KMS-11 (cell line): ENCODE data around the gene KIRREL1.

Experiments
- H2AFZ ChIP-seq: fragments of 200-600 bp; sonication (generic); 2 replicates; pipeline ENCODE4 v1.6.1; 2016; ENCODE audit warnings: antibody characterized with exemption, mixed run types, low read depth
- H3K27ac ChIP-seq: fragments of 200-600 bp; sonication (generic); 2 replicates; pipeline ENCODE4 v1.6.1; 2016; ENCODE audit warnings: mild to moderate bottlenecking, mixed run types
- H3K27me3 ChIP-seq: fragments of 200-600 bp; sonication (generic); 2 replicates; pipeline ENCODE4 v1.6.1; 2017; ENCODE audit warnings: mild to moderate bottlenecking, low read depth, mixed run types, moderate library complexity; ENCODE audit not compliant: insufficient read depth
- H3K36me3 ChIP-seq: fragments of 200-600 bp; sonication (generic); 2 replicates; pipeline ENCODE4 v1.6.1; 2017; ENCODE audit warnings: mild to moderate bottlenecking, mixed run types; ENCODE audit not compliant: insufficient read depth
- H3K4me1 ChIP-seq: fragments of 200-600 bp; sonication (generic); 2 replicates; pipeline ENCODE4 v1.6.1; 2016; ENCODE audit warnings: mild to moderate bottlenecking, low read depth, mixed run types; ENCODE audit not compliant: poor library complexity, severe bottlenecking
- H3K4me2 ChIP-seq: fragments of 200-600 bp; sonication (generic); 2 replicates; pipeline ENCODE4 v1.7.0; 2016; ENCODE audit warnings: mild to moderate bottlenecking, mixed run types
- H3K4me3 ChIP-seq: fragments of 200-600 bp; sonication (generic); IDR thresholded peaks from 2 replicates; pipeline ENCODE4 v1.6.1; 2017; ENCODE audit warnings: low read depth, low read length, mixed read lengths; ENCODE audit not compliant: insufficient read depth
- H3K79me2 ChIP-seq: fragments of 200-600 bp; sonication (generic); 2 replicates; pipeline ENCODE4 v1.6.1; 2016; ENCODE audit warnings: low read depth, mixed run types; ENCODE audit not compliant: insufficient read depth
- H3K9ac ChIP-seq: fragments of 200-600 bp; sonication (generic); 2 replicates; pipeline ENCODE4 v1.6.1; 2016; ENCODE audit warnings: mild to moderate bottlenecking, mixed run types
- H4K20me1 ChIP-seq: fragments of 200-600 bp; sonication (generic); 2 replicates; pipeline ENCODE4 v1.6.1; 2016; ENCODE audit warnings: mild to moderate bottlenecking, mixed run types; ENCODE audit not compliant: insufficient read depth
- TF ChIP-seq, protein P1 (sequence below): fragments of 200-600 bp; sonication (generic); conservative IDR thresholded peaks from 2 replicates; pipeline ENCODE4 v1.6.1; 2017; ENCODE audit warnings: low read depth, mild to moderate bottlenecking, antibody characterized with exemption, low read length, moderate library complexity, mixed read lengths

The KIRREL1 gene

DNA sequence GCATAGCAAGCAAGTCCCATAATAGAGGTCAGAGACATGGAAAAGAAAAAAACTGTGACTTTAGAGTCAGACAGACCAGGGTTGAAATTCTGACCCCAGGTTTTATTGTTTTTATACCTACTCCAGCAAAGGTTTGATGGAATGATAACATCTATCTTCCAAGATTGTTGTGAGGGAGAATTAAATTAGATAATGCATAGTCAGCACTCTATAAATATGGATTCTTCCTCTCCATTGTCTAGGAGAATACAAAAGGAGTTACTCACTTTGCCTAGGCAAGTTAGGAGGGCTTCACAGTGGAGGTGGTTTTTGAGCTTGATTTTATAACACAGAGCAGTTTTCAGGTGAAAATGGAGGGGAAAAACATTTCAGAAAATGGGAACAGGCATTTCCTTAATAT is 46.9 kb downstream of the KIRREL1 start:
- Histone ChIP-seq H2AFZ (no peak overlapping the region), H3K27me3 (no peaks in the 10 kb centered on the region), H3K4me2 (no peak overlapping the region), H3K4me3 (no peak overlapping the region), H4K20me1 (no peaks in the 10 kb centered on the region), H3K79me2 (no peaks in the 10 kb centered on the region), H3K27ac (no peak overlapping the region), H3K36me3 (no peaks in the 10 kb centered on the region), H3K9ac (no peak overlapping the region), H3K4me1 (no peaks in the 10 kb centered on the region)
- TF ChIP-seq, protein P1, sequence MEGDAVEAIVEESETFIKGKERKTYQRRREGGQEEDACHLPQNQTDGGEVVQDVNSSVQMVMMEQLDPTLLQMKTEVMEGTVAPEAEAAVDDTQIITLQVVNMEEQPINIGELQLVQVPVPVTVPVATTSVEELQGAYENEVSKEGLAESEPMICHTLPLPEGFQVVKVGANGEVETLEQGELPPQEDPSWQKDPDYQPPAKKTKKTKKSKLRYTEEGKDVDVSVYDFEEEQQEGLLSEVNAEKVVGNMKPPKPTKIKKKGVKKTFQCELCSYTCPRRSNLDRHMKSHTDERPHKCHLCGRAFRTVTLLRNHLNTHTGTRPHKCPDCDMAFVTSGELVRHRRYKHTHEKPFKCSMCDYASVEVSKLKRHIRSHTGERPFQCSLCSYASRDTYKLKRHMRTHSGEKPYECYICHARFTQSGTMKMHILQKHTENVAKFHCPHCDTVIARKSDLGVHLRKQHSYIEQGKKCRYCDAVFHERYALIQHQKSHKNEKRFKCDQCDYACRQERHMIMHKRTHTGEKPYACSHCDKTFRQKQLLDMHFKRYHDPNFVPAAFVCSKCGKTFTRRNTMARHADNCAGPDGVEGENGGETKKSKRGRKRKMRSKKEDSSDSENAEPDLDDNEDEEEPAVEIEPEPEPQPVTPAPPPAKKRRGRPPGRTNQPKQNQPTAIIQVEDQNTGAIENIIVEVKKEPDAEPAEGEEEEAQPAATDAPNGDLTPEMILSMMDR = no peak

DNA sequence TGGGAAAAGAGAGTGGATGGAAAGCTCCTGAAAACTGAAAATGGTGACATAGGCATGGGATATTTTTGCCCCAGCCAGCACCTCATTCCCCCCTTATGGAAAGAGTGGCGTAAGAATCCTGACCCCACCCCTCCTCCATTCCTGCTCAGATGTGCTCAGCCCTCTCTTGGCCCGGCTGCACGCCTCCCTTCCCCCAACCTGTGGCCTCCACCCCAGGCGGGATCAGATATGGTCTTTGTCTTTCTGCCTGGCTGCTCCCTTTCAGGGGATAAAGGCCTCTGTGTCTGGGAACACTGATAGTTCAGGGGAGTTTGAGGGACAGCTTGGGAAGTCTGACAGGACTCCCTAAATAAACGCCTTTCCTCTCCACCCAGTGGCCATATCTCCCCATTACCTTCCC is 49.8 kb downstream of the KIRREL1 start:
- Histone ChIP-seq H4K20me1 (no peaks in the 10 kb centered on the region), H3K79me2 (no peaks in the 10 kb centered on the region), H3K27me3 (no peaks in the 10 kb centered on the region), H2AFZ (no peak overlapping the region), H3K36me3 (no peaks in the 10 kb centered on the region), H3K27ac (no peak overlapping the region), H3K9ac (no peak overlapping the region), H3K4me3 (no peak overlapping the region), H3K4me1 (no peaks in the 10 kb centered on the region), H3K4me2 (no peak overlapping the region)
- TF ChIP-seq, protein P1 = no peak

DNA sequence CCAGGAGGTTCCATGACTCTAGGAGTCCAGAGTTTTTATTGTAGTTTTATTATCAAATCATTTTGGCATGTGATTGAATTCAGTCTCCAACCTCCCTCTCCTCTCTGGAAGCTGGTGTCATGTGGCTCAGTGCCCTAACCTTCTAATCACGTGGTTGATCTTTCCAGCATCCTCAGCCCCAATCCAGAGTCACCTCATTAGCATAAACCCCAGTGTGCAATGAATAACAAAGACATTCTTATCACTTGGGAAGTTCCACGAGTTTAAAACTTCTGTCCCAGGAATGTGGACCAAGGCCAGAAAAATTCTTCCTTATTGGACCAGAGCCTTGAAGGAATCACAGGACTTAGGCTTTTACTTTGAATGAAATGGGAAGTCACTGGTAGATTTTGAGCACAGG is 52.2 kb downstream of the KIRREL1 start:
- H3K4me1 ChIP-seq = no peaks in the 10 kb centered on the region
- no peak overlapping the region for H3K4me3 ChIP-seq
- no peak overlapping the region for H3K4me2 ChIP-seq
- no peak overlapping the region for H2AFZ ChIP-seq
- no peaks in the 10 kb centered on the region for H4K20me1 ChIP-seq
- no peak overlapping the region for H3K27ac ChIP-seq
- TF ChIP-seq, protein P1 = no peak
- H3K9ac ChIP-seq = no peak overlapping the region
- H3K27me3 ChIP-seq = no peaks in the 10 kb centered on the region
- no peaks in the 10 kb centered on the region for H3K36me3 ChIP-seq
- H3K79me2 ChIP-seq = no peaks in the 10 kb centered on the region

DNA sequence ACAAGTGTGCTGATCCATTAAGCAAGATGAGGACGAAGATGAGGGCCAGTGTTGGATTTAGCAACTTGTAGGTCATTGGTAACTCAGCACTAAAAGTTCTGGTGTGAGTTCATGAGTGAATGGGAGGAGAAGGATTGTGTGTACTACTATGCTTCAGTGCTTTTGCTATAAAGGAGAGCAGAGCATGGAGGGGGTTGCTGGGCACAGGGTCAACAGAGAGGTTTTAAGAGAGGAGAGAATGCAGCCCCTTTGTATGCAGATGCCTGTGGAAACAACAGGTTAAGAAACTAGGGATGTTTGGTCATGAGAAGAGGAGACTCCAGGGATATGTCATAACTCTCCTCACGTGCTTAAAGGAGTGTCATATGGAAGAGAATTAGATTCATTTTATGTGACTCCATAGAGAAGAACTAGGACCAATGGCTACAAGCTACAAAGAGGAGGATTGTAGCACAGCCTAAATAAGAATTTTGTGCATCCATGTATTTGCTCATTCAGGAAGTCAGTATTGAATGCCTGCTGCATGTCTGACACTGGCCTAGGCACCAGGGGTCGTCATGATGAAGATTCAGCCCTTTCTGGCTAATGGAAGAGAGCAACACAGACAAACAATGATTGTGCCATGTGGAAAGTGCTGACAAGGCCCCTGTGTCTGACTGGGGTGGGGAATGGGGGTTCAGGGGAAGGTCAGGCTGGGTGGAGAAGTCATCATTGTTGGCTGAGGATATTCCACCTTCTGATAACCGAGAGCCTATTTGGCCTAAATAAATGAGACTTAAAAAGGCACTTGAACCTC is 53.5 kb downstream of the KIRREL1 start:
- Histone ChIP-seq H3K27ac (no peak overlapping the region), H3K27me3 (no peaks in the 10 kb centered on the region), H3K79me2 (no peaks in the 10 kb centered on the region), H3K9ac (no peak overlapping the region), H3K36me3 (no peaks in the 10 kb centered on the region), H3K4me1 (no peaks in the 10 kb centered on the region), H4K20me1 (no peaks in the 10 kb centered on the region), H3K4me3 (no peak overlapping the region), H2AFZ (no peak overlapping the region), H3K4me2 (no peak overlapping the region)
- TF ChIP-seq, protein P1 = no peak
